Adrenal gland (tissue), 12 donors: ENCODE data around the gene PTMA. TPM values are rescaled to one million over a fixed set of nuclear protein-coding genes. Genes with fewer than 3 reads are reported as not detected.

Experiments used
- DNase-seq, 7 donors: peaks; one replicate each; pipeline ENCODE4 v3.0.0-alpha.2; 2019 to 2020
- H3K27ac ChIP-seq, 5 donors: fragments of 200-600 bp; sonication (generic) in 4 of 5; 1 replicate in 3 of 5; 2 replicates in 2 of 5; pipeline versions ENCODE4 v1.5.1 to v1.8.0; 2016 to 2020; ENCODE audit warnings: mild to moderate bottlenecking in 1 of 5
- H3K27me3 ChIP-seq: fragments of 200-600 bp; 2 replicates; pipeline ENCODE4 v1.8.0; 2021
- H3K36me3 ChIP-seq, 2 donors: fragments of 200-600 bp; replicated peaks in 1 of 2; 1 replicate in 1 of 2; 2 replicates in 1 of 2; pipeline versions ENCODE4 v1.5.1 to v1.8.0; 2018 to 2022
- H3K4me1 ChIP-seq, 2 donors: fragments of 200-600 bp; replicated peaks in 1 of 2; 1 replicate in 1 of 2; 2 replicates in 1 of 2; pipeline versions ENCODE4 v1.5.1 to v1.8.0; 2018 to 2021
- H3K4me3 ChIP-seq, 4 donors: fragments of 200-600 bp; sonication (generic) in 3 of 4; one replicate each; pipeline ENCODE4 v1.5.1; 2016 to 2018
- H3K9me3 ChIP-seq, 3 donors: fragments of 200-600 bp; sonication (generic) in 1 of 3; replicated peaks in 1 of 3; 1 replicate in 2 of 3; 2 replicates in 1 of 3; pipeline versions ENCODE4 v1.5.1 to v1.8.0; 2016 to 2021
- POLR2A ChIP-seq, 2 donors: fragments of 450-650 bp; IDR thresholded peaks; one replicate each; pipeline ENCODE4 v1.6.1; 2017; ENCODE audit warnings: antibody characterized with exemption in 2 of 2, mild to moderate bottlenecking in 2 of 2, moderate library complexity in 1 of 2
- WGBS, 4 donors: extraction: QIAGEN DNeasy Blood & Tissue Kit in 2 of 4; methylation state at CpG; one replicate each; pipeline versions ENCODE4 v1.1.5 to v1.1.7; 2013 to 2017; 5-methylcytosine and 5-hydroxymethylcytosine counted together
- intact Hi-C, 2 donors: fragments of 100-400 bp; cut with DNase I; formaldehyde crosslinking; loops; one replicate each; pipeline versions ENCODE4 v1.14.1 to v1.15.0; 2022 to 2023
- polyA plus RNA-seq, 3 donors: library from polyadenylated mRNA; stranded (reverse); fragments of 200-250 nt in 2 of 3; fragments of 350-450 nt in 1 of 3; fragmentation: Illumina TruSeq in 1 of 3; extraction: RNeasy Lipid Tissue Mini Kit (QIAGEN cat#74804) in 1 of 3; gene quantifications; one replicate each; pipeline ENCODE4 v1.2.3, GENCODE V29; 2013 to 2014
- total RNA-seq, 9 donors: library from RNA; depleted of rRNA in 4 of 9; stranded (reverse); fragments of >200 nt in 4 of 9; fragments of 120-200 nt in 1 of 9; fragmentation: NEBNext Ultra II Directional in 1 of 9; extraction: Animal tissue kit (Norgen Biotek cat#: 25700) in 1 of 9; gene quantifications; one replicate each; pipeline versions ENCODE4 v1.1.0 to v1.2.4, GENCODE V29; 2013 to 2023
- TF ChIP-seq, protein P1 (sequence below), 6 experiments: fragments of 450-650 bp in 4 of 6; fragments of 200-600 bp in 2 of 6; sonication (generic) in 1 of 6; IDR thresholded peaks; 1 replicate in 5 of 6; 2 replicates in 1 of 6; pipeline versions ENCODE4 v1.5.1 to v1.8.0; 2016 to 2021; ENCODE audit warnings: antibody characterized with exemption in 6 of 6, mild to moderate bottlenecking in 2 of 6, moderate library complexity in 1 of 6
- donor health status: healthy with polysubstance abuse.
- donor health status: Bipolar disorder and iron deficiency.
- donor health status: DM: yes; HTN: yes; CAD: no.
- donor health status: DM: no; HTN: no; CAD: no.
- donor health status: DM: no; HTN: no; CAD: no.
- donor health status: DM: yes; HTN: yes; CAD: no.

The PTMA gene
- total and polyA plus RNA-seq, 12 donors = 346 to 1,198 (median 504) TPM

GRCh38 chr2:231687961-231688360, 20.4 kb upstream of the PTMA start:
- Histone ChIP-seq H3K27me3 (no peaks in the 10 kb centered on the region), H3K4me1 (peaks cover 4 to 13% of the 10 kb centered on the region in 2 donors), H3K9me3 (no peaks in the 10 kb centered on the region), H3K36me3 (no peaks in the 10 kb centered on the region), H3K27ac (peak overlapping the region in 1 of 5 donors; percentile 72), H3K4me3 (no peak overlapping the region)
- DNase-seq = no peak
- TF ChIP-seq POLR2A (IDR thresholded peaks at IDR 0.05) = no peak
- TF ChIP-seq, protein P1, sequence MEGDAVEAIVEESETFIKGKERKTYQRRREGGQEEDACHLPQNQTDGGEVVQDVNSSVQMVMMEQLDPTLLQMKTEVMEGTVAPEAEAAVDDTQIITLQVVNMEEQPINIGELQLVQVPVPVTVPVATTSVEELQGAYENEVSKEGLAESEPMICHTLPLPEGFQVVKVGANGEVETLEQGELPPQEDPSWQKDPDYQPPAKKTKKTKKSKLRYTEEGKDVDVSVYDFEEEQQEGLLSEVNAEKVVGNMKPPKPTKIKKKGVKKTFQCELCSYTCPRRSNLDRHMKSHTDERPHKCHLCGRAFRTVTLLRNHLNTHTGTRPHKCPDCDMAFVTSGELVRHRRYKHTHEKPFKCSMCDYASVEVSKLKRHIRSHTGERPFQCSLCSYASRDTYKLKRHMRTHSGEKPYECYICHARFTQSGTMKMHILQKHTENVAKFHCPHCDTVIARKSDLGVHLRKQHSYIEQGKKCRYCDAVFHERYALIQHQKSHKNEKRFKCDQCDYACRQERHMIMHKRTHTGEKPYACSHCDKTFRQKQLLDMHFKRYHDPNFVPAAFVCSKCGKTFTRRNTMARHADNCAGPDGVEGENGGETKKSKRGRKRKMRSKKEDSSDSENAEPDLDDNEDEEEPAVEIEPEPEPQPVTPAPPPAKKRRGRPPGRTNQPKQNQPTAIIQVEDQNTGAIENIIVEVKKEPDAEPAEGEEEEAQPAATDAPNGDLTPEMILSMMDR (IDR thresholded peaks at IDR 0.05) = no peak
- WGBS, 4 donors = 89 to 97% (median 93%) methylated on average over 3 to 4 of the region's 4 CpGs
- intact Hi-C loops = no loop called here

DNA sequence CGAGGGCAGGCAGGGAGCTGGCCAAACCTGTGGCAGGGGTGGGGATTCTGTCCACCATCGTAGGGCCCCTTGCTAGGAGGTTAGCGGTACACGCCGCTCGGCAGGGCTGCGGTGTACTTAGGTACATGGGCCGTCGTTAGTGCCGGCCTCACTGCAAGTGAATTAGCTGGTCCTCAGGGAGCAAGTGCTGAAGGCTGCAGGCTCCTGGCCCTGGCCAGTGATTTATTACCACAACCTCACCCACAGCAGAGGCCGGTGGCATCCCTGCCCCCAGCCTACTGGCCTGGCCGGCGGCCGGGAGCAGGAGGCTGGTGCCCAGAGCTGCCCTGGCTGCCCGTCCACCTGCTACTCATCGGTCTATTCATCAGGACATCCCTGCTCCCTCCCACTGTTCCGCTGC, 19.6 kb upstream of the PTMA start:
- intact Hi-C loops = no loop called here
- 50 to 69% (median 61%) methylated on average over 8 to 17 of the region's 17 CpGs for WGBS, 4 donors
- TF ChIP-seq, protein P1 (IDR thresholded peaks at IDR 0.05) = no peak
- no peak for TF ChIP-seq POLR2A (IDR thresholded peaks at IDR 0.05)
- peaks cover 4 to 13% of the 10 kb centered on the region in 2 donors for H3K4me1 ChIP-seq
- peak overlapping the region in 2 of 5 donors; percentile 34 to 72 for H3K27ac ChIP-seq
- no peaks in the 10 kb centered on the region for H3K27me3 ChIP-seq
- DNase-seq = peak; percentile 70 to 85 (median 80)
- no peaks in the 10 kb centered on the region for H3K9me3 ChIP-seq
- H3K4me3 ChIP-seq = no peak overlapping the region
- H3K36me3 ChIP-seq = no peaks in the 10 kb centered on the region

DNA sequence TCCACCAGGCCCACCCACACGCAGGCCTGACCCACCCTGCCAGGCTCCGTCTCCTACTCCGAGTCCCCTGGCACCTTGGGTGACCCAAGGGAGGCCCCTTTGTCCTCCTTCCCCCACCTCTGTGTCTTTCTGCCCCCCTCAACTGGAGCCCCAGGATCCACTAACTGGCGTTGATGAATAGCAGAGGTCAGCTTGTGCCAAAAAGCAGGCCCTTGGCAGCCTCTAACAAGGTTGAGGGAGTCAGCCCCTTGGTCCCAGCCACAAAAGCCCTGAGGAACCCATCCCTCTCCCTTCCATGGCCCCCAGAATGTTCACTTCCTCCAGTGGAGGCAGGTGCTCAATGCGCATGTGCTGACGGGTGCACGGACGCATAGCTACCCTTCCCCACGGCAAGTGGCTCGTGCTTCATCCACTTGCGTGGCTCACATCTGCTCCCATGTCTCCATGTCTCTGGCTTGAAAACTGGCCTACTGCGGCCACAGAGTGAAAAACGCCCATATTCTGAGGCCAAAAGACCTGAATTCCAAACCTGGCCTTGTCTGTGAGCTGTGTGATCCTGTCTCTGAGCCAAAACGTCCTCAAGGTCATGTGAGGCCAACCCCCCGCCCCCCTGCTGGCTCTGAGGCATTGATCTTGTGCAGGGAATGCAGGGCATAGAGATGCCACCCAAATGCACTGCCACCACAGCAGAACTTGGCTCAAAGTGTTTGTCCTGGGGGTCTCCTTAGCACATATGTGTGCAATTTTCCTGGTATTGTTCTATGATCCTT, 19.0 kb upstream of the PTMA start:
- peak overlapping the region in 2 of 5 donors; percentile 34 to 72 for H3K27ac ChIP-seq
- TF ChIP-seq POLR2A (IDR thresholded peaks at IDR 0.05) = no peak
- TF ChIP-seq, protein P1 (IDR thresholded peaks at IDR 0.05) = no peak
- no peaks in the 10 kb centered on the region for H3K27me3 ChIP-seq
- no peak overlapping the region for H3K4me3 ChIP-seq
- intact Hi-C loops = no loop called here
- H3K36me3 ChIP-seq = no peaks in the 10 kb centered on the region
- DNase-seq = peak in 4 of 7 donors; percentile 45 to 68 (median 52)
- H3K4me1 ChIP-seq = peaks cover 4 to 13% of the 10 kb centered on the region in 2 donors
- WGBS, 4 donors = 57 to 64% (median 62%) methylated on average over 13 to 15 of the region's 15 CpGs
- no peaks in the 10 kb centered on the region for H3K9me3 ChIP-seq

DNA sequence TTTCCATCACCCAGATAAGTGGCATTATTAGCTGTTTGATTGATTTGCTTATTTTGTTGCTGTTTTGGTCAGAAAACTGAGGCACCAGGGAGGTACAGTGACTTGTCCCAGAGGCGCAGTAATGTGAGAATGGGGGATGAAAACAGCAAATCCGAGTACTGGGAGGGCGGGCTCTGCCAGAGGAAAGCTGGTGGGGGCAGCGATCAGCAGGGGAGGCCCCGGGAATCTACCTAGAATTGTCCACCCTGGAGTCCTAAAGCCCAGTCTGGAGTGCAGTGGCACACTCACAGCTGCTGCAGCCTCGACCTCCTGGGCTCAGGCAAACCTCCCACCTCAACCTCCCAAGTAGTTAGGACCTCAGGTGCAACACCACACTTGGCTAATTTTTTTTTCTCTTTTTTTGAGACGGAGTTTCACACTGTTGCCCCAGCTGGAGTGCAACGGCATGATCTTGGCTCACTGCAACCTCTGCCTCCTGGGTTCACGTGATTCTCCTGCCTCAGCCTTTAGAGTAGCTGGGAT, 17.0 kb upstream of the PTMA start:
- WGBS, 4 donors = 62 to 71% (median 65%) methylated on average over 9 of the region's 9 CpGs
- peaks cover 4 to 13% of the 10 kb centered on the region in 2 donors for H3K4me1 ChIP-seq
- no peaks in the 10 kb centered on the region for H3K9me3 ChIP-seq
- H3K27me3 ChIP-seq = no peaks in the 10 kb centered on the region
- no peak for TF ChIP-seq POLR2A (IDR thresholded peaks at IDR 0.05)
- TF ChIP-seq, protein P1 (IDR thresholded peaks at IDR 0.05) = no peak
- DNase-seq = no peak
- no peak overlapping the region for H3K4me3 ChIP-seq
- no peaks in the 10 kb centered on the region for H3K36me3 ChIP-seq
- H3K27ac ChIP-seq = no peak overlapping the region
- intact Hi-C loops = no loop called here
